Jurkat, Clone E6-1 (cell line): ENCODE results near the gene CHST6.
"Not testable (repeated sequence)": the region's sequence is repeated elsewhere in the genome, so short reads cannot be mapped to it uniquely, and the experiment has no call there.

Experiments
- DNase-seq: peaks from one replicate; pipeline ENCODE4 v3.0.0-alpha.2; 2011; ENCODE audit warnings: low read depth, low spot score
- H3K4me3 ChIP-seq: 2 replicates; pipeline ENCODE4 v1.5.1; 2011; ENCODE audit warnings: mild to moderate bottlenecking, low read length, control low read depth, moderate library complexity

Gene CHST6

DNA sequence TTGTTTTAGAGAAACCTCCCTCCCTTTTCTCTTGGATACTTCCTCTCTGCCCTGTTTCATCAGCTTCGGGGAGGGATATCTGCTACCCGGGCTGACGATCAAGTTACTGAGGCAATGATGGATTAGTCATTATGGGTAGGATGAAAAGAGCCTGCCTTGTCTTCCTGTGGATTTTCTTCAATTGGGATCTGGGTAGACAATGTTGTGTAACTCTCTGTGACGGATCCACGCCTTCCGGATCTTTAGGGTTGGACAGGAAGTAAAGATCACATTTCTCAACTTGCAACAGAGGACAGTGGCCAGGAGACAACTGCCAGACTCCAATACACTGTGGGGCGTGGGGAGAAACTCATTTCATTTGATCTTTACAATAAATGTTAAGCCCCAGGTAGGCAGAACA is 11.3 kb upstream of the CHST6 start:
- no peak for DNase-seq
- H3K4me3 ChIP-seq: no peak overlapping the region

DNA sequence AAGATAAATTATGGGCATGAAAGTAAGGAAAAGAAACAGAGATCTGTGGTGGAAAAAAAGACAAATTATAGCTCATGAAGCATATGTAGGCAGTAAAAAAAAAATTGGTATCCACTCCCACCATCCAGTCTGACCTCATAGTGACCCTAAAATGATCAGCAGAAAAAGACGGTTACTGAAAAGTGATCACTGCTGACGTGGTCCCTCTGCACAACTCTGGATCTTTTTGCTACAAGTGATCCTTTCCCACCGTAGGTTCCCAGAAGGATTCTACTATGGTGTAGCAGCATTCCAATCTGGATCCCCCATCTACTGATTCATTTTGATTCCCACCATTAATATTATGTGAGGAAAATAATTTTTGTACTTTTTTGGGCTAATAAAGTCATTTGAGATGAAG is 10.9 kb upstream of the CHST6 start:
- DNase-seq: no peak
- H3K4me3 ChIP-seq: no peak overlapping the region

- no peak overlapping the region for H3K4me3 ChIP-seq
- no peak for DNase-seq
Observed at GRCh38 chr16:75503801-75504200, 8.6 kb upstream of the CHST6 start.

GRCh38 chr16:75502916-75503605 is 7.8 kb upstream of the CHST6 start:
- no peak overlapping the region for H3K4me3 ChIP-seq
- DNase-seq: no peak

- H3K4me3 ChIP-seq, DNase-seq: not testable (repeated sequence)
Observed at GRCh38 chr16:75501820-75502219, 6.6 kb upstream of the CHST6 start.

DNA sequence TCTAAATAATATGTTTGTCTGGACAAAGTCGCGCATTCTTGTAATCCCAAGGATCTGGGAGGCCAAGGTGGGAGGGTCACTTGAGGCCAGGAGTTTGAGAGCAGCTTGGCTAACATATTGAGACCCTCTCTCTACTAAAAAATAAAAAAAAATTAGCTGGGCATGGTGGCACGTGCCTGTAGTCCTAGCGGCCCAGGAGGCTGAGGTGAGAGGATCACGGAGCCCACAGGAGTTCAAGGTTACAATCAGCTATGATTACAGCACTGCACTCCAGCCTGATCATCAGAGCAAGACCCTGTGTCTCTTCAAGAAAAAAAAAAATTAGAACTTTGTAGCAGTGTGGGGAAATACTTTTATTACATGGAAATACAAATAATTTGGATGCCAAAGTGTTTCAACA is 6.1 kb upstream of the CHST6 start:
- DNase-seq: no peak
- H3K4me3 ChIP-seq: no peak overlapping the region

GRCh38 chr16:75498605-75499322 is 3.5 kb upstream of the CHST6 start:
- DNase-seq, H3K4me3 ChIP-seq: not testable (repeated sequence)

- no peak overlapping the region for H3K4me3 ChIP-seq
- no peak for DNase-seq
Observed at GRCh38 chr16:75497558-75497957, 2.3 kb upstream of the CHST6 start.

DNA sequence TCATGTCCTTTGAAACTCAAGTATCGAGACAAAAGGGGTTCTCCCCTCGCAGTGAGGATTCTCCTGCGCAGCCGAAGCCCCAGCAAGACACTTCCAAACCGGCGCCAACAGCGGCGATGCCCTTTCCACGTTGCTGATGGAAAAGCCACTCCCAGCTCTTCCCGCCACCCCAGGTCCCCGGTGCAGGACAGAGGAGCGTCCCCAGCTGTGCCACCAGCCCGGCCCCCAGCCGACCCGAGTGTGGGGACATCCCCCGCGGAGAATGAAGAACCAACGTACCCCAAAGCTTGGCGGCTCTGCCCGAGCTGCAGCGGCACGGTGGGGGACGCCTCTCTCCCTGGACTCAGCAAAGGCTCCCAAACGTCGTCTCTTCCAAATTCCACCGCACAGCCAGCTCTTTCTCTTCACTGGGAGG is 573 bp downstream of the CHST6 start:
- H3K4me3 ChIP-seq: no peak overlapping the region

GRCh38 chr16:75494184-75494583 is 1.1 kb downstream of the CHST6 start:
- no peak for DNase-seq
- no peak overlapping the region for H3K4me3 ChIP-seq

More for the DNA sequence above, 573 bp downstream of the CHST6 start:
- DNase-seq: no peak

DNA sequence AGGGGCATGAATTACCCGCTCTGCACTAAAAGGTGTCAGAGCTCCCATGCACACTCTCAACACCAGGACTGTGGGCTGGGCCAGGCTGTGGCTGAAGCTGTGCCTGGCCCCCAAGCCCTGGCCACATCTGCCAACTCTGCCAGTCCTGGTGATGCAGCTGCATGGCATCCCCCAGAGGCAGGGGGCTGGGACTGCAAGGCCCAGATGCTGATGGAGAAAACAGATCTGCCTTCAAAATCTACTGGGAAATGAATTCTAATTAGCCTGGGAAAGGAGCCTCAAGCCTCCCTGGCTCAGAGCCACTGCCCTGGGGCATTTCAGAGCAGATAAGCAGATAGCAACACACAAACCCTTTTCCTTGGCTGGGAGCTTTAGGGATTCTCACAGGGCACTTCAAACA is 3.4 kb downstream of the CHST6 start:
- DNase-seq: no peak
- no peak overlapping the region for H3K4me3 ChIP-seq

- DNase-seq: no peak
- no peak overlapping the region for H3K4me3 ChIP-seq
Observed at GRCh38 chr16:75488322-75488721, 6.9 kb downstream of the CHST6 start.

DNA sequence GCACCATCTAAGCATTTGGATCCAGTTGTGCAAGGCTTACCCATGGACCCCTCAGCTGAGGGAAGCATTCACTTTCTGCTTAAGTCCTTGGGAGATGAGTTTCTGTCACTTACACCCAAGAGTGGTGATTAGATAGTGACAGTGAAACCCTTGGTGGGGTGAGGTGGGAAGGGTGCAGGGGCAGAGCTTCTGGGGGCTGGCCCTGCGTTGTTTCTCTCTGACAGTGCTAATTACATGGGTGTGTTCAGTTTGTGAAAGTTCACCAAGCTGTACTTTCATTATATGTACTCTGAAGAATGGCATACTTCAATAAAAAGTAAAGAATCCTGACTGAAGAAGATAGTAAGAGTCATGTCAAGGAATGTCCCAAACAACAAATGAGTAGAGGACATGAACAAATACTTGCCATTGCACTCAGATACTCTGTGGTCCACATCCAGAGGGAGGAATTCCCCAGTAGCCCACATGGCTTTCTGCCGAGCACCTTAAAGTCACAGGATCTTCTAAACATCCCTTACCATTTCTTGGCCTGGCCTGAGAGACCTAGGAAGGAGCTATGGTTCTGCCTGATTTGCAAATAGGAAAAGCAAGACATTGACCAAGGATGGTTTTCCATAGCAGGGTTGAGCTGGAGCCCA is 8.4 kb downstream of the CHST6 start:
- H3K4me3 ChIP-seq: no peak overlapping the region
- DNase-seq: no peak

DNA sequence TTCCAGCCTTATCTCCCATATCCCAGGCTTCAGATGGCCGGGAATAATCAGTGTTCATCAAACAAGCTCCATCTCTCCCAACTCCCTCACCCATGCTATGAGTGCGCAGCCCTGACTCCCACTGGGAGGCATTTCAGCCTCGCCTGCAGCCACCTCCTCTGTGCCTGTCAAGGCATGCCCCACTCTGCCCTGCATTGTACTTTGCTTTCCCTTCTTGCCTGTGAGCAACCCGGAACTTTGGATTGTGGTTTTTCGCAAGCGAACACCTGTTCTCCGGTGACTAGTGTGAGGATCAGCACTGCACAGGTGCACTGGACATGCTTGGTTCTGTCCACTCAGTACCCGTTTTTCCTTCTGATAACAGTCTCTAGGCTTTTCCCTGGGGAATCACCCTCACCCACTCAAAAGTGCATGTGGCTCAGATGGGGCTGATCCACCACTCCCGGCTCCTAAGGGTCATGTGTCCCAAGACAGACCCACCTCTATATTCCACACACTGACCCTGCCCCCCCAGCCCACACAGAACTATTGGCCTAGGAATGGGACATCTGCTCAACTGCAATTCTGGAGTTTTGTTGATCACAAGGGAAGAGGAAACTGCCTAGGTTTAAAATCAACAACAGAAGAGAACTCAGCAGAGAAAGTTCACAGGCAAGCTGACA is 9.1 kb downstream of the CHST6 start:
- no peak for DNase-seq
- H3K4me3 ChIP-seq: no peak overlapping the region

DNA sequence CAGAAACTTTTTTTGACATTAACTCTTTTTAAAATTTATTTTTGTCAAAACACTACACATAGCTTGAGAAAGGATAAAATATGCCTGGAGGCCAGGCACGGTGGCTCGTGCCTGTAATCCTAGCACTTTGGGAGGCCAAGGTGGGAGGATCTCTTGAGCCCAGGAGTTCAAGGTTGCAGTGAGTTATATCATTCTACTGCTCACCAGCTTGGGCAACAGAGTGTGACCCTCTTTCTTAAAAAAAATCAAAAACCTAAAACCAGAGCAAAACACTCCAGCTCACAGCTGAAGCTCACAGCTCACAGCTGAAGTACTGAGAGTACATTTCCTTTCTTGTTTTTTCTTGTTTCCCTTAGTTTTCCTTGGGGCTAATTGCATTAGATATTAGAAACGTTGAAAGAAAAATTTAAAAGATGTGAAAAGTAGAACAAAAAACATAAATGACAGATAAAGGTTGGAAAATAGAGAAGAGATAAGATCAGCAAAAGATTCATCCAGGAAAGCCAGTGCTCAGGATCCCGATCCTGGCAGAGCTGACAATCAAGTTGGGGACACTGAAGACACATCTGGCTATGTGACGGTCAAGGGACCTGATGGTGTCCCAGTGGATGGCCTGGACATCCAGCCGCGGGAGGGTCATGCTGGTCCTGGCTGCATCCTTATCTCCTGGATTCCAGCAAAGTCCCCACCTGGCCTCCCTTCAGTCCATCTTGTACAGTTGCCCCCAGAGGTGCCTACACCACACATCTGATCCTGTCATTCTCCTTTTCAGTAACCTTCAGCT is 9.8 kb downstream of the CHST6 start:
- H3K4me3 ChIP-seq: no peak overlapping the region
- no peak for DNase-seq

DNA sequence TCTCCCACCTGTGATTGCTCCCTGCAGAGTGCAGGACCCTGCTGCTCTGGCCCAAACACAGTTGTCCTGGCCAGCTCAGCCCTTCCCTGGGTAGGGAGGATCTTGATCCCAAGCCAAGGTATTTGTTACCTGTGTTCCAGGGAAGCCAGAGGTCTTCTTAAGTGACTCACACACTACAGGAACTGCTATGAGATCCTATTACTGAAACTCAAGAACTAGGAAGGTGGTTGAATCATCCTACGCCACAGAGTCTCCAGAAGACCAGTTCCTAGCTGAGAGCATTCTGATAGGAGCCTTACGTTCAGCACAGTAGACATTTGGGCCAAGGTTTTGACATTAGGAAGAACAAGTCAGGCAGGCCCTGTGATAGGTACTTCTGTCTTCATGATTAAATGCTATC is 12.0 kb downstream of the CHST6 start:
- no peak for DNase-seq
- H3K4me3 ChIP-seq: no peak overlapping the region

- DNase-seq: no peak
- no peak overlapping the region for H3K4me3 ChIP-seq
Observed at GRCh38 chr16:75482434-75483205, 12.6 kb downstream of the CHST6 start.

GRCh38 chr16:75481475-75481874 is 13.8 kb downstream of the CHST6 start:
- DNase-seq: no peak
- no peak overlapping the region for H3K4me3 ChIP-seq
